ENCODE results near the gene SFR1. TPM values are rescaled to one million over a fixed set of nuclear protein-coding genes. Genes with fewer than 3 reads are reported as not detected.

The SFR1 gene
- total RNA-seq, 6 experiments from 2014 or later: 4.4 to 6.5 (median 5.7) TPM

- DNase-seq: no peak
- TF ChIP-seq, protein P1, sequence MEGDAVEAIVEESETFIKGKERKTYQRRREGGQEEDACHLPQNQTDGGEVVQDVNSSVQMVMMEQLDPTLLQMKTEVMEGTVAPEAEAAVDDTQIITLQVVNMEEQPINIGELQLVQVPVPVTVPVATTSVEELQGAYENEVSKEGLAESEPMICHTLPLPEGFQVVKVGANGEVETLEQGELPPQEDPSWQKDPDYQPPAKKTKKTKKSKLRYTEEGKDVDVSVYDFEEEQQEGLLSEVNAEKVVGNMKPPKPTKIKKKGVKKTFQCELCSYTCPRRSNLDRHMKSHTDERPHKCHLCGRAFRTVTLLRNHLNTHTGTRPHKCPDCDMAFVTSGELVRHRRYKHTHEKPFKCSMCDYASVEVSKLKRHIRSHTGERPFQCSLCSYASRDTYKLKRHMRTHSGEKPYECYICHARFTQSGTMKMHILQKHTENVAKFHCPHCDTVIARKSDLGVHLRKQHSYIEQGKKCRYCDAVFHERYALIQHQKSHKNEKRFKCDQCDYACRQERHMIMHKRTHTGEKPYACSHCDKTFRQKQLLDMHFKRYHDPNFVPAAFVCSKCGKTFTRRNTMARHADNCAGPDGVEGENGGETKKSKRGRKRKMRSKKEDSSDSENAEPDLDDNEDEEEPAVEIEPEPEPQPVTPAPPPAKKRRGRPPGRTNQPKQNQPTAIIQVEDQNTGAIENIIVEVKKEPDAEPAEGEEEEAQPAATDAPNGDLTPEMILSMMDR (IDR thresholded peaks at IDR 0.05): no peak
- Mint-ChIP-seq H3K9me3 (no peaks in the 10 kb centered on the region), H3K4me1 (ENCODE audit: low read depth) (peaks cover 41% of the 10 kb centered on the region), H3K36me3 (ENCODE audit: low read depth) (no peaks in the 10 kb centered on the region), H3K27me3 (ENCODE audit: insufficient read depth) (no peaks in the 10 kb centered on the region), H3K27ac (no peak overlapping the region), H3K4me3 (no peak overlapping the region)
Observed at GRCh38 chr10:104103956-104104355, 18.0 kb upstream of the SFR1 start.

- no peak overlapping the region for H3K4me3 Mint-ChIP-seq
- no peak overlapping the region for H3K27ac Mint-ChIP-seq
- peaks cover 38% of the 10 kb centered on the region for H3K4me1 Mint-ChIP-seq (ENCODE audit: low read depth)
- no peaks in the 10 kb centered on the region for H3K36me3 Mint-ChIP-seq (ENCODE audit: low read depth)
- TF ChIP-seq, protein P1 (IDR thresholded peaks at IDR 0.05): no peak
- H3K9me3 Mint-ChIP-seq: no peaks in the 10 kb centered on the region
- no peaks in the 10 kb centered on the region for H3K27me3 Mint-ChIP-seq (ENCODE audit: insufficient read depth)
- DNase-seq: no peak
Observed at GRCh38 chr10:104104418-104104817, 17.6 kb upstream of the SFR1 start.

DNA sequence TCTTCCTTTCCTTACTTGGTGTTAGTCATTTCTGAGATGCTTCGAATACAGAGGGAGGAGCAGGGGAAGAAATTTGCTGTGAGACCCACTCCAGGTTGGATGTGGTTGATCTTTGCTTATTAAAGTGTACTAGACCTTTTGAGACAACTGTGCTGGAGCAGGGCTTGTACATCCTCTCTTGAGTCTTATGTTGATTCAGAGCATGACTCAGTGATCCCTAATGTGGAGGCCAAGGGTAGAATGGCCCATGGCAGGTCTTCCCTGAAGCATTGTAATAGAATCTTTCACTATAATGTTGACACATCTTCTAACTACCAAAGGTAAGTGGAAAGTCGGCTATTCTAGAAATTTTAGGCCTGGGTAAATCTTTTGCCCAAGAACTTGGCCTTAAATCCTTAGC is 17.0 kb upstream of the SFR1 start:
- no peaks in the 10 kb centered on the region for H3K27me3 Mint-ChIP-seq (ENCODE audit: insufficient read depth)
- TF ChIP-seq, protein P1 (IDR thresholded peaks at IDR 0.05): no peak
- no peak for DNase-seq
- H3K4me3 Mint-ChIP-seq: no peak overlapping the region
- no peak overlapping the region for H3K27ac Mint-ChIP-seq
- peaks cover 38% of the 10 kb centered on the region for H3K4me1 Mint-ChIP-seq (ENCODE audit: low read depth)
- no peaks in the 10 kb centered on the region for H3K36me3 Mint-ChIP-seq (ENCODE audit: low read depth)
- no peaks in the 10 kb centered on the region for H3K9me3 Mint-ChIP-seq

DNA sequence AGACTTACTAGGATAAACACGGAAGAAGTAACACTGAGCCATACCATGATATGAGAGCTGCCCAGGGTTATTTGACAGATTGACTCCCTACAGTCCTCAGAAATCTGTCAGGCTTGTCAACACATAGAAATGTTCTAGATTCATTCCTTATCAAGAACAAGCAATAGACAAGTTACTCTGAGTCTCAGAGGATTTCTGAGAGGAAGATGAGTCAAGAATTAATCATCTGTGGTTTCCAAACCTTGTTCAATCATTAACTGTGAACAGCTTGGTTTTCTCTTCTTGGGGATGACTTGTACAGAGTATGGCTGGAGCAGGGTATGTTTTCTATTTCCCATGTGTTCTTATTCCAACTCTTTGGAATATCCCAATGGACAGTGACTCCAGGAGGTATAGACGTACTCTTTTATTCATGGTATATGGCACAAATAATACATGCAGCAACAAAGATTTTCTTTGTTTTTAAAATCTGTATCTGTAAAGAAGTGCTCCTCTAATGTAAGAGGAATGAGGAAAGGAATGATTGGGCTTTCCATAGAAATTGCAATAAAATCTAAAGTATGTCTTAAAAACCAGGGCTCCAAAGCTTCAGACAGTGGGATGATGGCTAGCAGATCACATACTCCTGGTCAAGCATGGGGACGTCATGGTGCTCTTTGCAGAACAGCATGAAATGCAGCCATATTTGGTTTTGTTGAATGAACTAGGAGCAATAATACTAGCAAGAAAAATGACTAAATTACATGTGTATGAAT is 11.9 kb upstream of the SFR1 start:
- Mint-ChIP-seq H3K27ac (peak overlapping the region; percentile 85), H3K9me3 (no peaks in the 10 kb centered on the region), H3K4me1 (ENCODE audit: low read depth) (peaks cover 39% of the 10 kb centered on the region), H3K27me3 (ENCODE audit: insufficient read depth) (no peaks in the 10 kb centered on the region), H3K36me3 (ENCODE audit: low read depth) (no peaks in the 10 kb centered on the region), H3K4me3 (peak overlapping the region; percentile 67)
- DNase-seq: peak; percentile 86
- TF ChIP-seq, protein P1 (IDR thresholded peaks at IDR 0.05): no peak

DNA sequence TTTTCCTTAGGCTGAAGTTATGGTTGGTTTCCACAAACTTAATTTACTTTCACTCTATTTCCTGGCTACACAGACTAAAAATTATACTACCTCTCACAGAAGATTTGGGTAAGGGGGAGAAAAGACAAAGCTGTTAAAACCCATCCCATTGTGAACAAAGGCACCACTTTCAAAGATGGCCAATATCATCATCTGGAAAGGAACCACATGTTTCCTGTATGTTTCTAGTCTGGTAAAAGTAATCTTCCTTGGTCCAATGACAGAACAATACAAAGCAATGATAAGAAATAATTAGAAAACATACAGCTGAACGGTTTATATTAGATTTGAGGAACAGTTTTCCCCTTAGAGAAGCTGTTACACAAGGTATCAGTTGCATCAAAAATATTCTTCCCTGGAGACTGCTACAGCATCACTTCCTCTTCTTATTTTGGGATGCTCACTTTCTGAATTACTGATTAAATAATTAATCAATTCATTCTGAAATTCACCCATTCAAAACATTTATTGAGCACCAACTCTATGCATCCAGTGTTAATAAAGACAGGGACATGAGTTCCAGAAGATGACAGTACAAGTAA is 8.5 kb upstream of the SFR1 start:
- Mint-ChIP-seq H3K4me1 (ENCODE audit: low read depth) (peaks cover 68% of the 10 kb centered on the region), H3K9me3 (no peaks in the 10 kb centered on the region), H3K4me3 (no peak overlapping the region), H3K27me3 (ENCODE audit: insufficient read depth) (peaks cover 3% of the 10 kb centered on the region; the same call in 1 of the 2 replicates), H3K36me3 (ENCODE audit: low read depth) (no peaks in the 10 kb centered on the region), H3K27ac (no peak overlapping the region)
- DNase-seq: no peak
- TF ChIP-seq, protein P1 (IDR thresholded peaks at IDR 0.05): no peak
